ENCODE measurements around the gene CUX1.
A peak's percentile ranks its signal among the peaks of the same experiment; 100 is the strongest.
"Not testable (repeated sequence)": the region's sequence is repeated elsewhere in the genome, so short reads cannot be mapped to it uniquely, and the experiment has no call there.

CUX1 gene

GRCh38 chr7:102180727-102181126 is 363.3 kb downstream of the CUX1 start:
- DNase-seq, result no peak

DNA sequence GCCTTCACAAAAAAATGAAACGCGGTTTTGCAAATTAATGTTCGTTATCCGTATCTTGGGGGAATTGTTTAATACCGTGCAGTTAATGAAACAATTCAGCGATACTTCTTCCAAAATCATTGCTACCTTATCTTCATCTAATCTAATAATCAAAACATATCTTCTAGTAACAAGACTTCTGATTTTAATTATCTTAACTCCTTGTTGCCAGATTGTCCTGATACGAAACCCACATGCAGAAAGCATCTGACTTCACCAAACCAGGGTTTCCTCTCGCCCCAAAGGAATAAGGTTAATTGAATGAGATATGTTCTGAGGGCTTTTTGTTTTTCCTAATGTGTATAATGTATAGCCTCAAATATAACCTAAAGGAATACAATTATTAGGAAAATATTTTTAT is 364.1 kb downstream of the CUX1 start:
- DNase-seq, result no peak

DNA sequence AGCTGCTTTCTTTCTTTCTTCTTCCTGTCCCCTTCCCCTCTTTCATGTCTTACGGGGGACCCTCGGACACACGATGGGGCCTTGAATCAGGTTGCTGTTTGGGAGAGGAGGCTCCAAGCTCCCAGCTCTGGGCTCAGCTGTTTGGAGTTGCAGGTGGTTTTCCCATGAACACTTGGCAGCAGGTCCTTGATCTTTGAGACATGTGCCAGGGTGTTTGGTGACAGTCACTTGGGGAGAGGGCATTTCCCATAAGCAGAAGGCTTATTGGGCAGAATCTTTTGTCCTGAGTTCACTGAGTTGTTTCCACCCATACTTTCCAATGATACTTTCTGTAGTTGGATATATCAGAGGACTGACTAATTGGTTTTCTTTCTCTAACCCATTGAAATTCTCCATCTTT is 364.6 kb downstream of the CUX1 start:
- no peak for DNase-seq

- DNase-seq, result not testable (repeated sequence)
Measured at GRCh38 chr7:102183848-102184247, 366.4 kb downstream of the CUX1 start.

DNA sequence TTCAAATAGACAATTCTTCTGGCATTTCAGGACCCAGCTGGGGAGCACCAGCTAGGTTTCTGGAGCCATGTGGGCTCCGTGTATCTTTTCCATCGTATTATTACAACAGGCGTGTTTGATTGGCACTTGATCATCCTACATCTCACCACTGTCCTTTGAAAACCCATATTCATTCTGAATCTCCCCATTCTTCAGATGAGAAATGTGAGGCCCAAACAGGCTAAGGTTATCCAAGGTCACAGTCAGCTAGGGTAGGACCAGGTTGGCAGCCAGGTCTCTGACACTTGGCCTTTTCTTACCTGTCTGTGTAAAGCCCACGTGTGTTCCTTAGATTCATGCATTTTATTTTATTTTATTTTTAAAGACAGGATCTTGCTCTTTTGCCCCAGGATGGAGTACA is 366.9 kb downstream of the CUX1 start:
- no peak for DNase-seq

DNA sequence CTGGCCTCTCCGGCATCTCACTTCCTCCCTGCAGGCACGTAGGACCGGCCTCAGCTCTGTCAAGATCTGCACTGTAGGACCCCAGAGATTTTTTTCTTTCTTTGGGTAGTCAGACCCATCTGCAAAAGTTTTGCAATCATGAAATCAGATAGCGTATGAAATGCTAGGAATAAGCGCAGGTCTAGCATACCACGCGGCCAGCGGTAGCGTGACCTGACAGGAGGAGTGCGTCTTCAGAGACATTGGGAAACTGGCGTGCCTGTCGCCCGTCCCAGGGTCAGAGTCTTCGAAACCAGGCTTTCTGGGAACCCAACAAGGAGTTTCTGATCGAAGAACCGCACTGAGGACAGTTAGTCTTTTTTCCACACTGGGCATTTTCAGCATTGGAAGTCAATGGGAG is 368.4 kb downstream of the CUX1 start:
- DNase-seq, result no peak

DNA sequence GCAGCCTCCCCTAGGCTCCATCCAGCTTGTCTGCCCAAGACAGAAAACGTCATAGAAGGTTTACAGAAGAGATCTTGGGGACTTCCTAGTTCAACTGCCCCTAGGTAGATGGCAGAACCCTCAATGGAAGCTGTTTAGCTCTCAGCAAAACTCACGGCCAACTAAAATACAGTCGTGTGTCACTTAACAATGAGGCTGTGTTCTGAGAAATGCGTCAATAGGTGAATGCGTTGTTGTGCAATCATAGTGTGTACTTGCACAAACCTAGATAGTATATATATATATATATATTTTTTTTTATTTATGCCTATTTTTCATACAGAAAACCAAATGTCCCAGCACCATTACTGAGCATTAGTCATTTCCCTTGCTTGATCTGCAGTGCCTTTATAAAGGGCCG is 368.9 kb downstream of the CUX1 start:
- DNase-seq, result no peak

DNA sequence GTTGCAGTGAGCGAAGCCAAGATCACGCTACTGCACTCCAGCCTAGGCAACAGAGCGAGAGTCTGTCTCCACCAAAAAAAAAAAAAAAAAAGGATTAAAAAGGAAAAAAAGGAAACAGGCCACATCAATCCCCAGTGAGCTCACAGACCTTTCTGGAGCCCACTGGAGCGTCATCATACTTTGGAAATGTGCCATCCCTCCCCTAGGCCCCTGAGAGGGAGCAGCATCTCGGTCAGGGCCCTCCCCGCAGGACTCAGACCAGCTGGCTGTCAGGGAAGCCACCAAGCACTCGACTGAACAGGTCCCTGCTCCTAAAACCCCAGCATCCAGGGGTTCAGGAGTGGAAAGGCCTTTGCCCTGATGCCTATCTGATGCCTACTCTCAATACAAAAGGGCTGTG is 371.3 kb downstream of the CUX1 start:
- DNase-seq, result no peak

DNA sequence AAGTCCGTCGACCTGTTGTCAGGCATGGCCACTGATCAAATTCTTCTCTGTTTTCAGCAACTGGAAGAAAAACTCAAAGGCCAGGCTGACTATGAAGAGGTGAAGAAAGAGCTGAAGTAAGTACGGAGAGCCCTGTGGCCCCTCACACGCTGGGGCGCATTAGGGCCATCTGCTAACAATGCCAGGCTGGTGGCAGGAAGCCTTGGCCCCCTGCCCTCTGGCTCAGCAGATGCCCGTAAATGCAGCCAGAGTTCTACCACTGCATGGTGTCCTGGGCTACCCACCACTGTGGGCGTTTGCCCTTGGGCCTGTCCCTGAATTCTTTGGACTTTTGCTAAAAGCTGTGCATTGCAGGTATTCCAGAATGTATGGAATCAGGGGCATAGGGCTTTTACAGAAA is 372.3 kb downstream of the CUX1 start:
- DNase-seq, result peak in 4 of 51 donors; percentile 4 to 14 (median 8)

GRCh38 chr7:102190776-102191350 is 373.4 kb downstream of the CUX1 start:
- DNase-seq, result no peak

- DNase-seq, result no peak
Measured at GRCh38 chr7:102191556-102192379, 374.3 kb downstream of the CUX1 start.

GRCh38 chr7:102192790-102193189 is 375.4 kb downstream of the CUX1 start:
- DNase-seq, result no peak

DNA sequence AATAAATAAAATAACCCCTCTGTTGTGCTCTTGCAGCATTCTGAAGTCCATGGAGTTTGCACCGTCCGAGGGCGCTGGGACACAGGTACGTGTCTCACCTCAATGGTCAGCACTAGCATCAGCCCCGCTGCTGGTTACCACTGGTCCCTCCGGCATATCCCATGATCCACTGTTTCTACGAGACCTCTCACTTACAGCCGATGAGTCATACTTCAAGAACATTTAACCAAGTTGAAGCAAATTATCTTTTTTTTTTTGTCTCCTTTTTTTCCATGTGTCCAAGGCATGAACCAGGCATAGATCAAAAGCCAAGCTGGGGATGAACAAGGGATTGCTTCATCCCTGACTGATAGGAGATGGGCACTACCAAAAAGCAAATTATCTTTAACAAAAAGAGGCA is 376.4 kb downstream of the CUX1 start:
- DNase-seq, result no peak

GRCh38 chr7:102195361-102195760 is 377.9 kb downstream of the CUX1 start:
- DNase-seq, result no peak

DNA sequence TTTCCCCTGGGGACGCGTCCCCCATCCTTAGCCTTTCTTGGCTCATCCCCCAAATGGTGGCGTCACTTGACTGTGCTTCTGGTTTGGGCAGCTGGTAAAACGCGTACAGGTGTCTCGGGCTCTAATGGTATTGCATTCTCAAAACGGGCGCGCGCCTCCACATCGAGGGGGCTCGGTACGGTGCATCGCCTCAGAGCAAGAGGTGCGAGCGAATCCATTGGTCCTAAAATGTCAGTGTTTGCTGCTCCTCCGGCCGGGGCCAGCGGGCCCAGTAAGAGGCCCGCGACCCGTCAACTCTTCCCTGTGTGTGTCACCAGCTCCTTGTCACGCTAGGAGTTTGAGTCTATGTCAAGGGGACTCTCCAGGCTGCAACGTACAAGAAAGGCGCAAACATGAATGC is 378.6 kb downstream of the CUX1 start:
- DNase-seq, result no peak

DNA sequence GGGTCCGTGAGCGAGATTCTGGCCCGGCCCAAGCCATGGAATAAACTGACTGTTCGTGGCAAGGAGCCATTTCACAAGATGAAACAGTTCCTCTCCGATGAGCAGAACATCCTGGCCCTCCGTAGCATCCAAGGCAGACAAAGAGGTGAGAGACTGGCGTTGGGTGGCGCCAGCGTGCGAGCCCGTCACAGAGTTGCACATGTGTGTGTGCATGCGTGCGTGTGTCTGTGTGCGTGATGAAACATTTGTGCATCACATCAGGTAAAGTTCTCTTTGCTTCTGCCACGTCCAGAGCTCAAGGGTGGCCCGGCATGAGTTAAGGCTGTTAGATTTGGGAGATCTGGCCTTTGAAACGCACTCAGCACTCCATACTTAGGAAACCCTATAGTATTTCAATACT is 379.7 kb downstream of the CUX1 start:
- DNase-seq, result no peak

GRCh38 chr7:102197599-102197998 is 380.2 kb downstream of the CUX1 start:
- no peak for DNase-seq

DNA sequence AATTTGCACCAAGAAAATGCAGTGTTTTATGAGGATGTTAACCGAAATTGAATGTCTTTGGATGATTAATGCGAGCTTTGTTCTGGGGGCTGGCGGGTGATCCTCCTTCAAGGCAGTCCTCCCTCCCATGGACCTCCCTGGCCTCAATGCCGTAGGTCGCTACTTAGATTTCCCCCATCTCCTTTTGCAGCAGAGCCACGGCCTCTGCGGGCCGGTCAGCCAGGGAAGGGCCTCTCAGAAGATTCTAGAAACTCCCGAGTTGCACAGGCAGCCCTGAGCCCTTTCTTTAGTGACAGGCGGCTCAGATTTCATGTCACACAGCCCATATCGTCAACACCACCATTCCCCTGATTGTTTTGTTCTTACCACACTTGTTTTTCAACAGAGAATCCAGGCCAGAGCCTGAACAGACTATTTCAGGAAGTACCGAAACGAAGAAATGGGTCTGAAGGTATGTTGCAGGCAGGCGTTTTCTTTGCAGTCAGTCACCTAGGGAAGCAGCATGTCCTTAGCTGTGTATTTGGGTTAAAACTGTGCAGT is 381.1 kb downstream of the CUX1 start:
- DNase-seq, result no peak

GRCh38 chr7:102201576-102201975 is 384.1 kb downstream of the CUX1 start:
- DNase-seq, result no peak

DNA sequence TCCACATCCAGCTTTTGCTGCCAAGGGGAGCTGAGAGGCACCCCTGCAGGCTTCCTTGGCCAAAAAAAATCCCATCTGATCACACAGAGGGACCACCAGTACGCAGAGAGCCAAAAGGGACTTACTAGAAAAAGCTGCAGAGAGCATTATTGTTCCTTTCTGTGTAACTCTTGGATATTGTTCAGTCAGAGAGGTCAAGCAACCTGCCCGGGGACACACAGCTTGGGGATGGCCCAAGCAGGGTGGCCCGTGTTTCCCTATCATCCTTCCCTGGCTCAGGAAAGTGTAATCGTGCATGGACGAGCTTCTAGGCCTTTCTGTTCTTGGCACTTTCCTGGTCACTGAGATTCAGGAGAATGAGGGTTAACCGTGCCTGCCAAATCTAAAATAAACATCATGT is 385.1 kb downstream of the CUX1 start:
- DNase-seq, result no peak

DNA sequence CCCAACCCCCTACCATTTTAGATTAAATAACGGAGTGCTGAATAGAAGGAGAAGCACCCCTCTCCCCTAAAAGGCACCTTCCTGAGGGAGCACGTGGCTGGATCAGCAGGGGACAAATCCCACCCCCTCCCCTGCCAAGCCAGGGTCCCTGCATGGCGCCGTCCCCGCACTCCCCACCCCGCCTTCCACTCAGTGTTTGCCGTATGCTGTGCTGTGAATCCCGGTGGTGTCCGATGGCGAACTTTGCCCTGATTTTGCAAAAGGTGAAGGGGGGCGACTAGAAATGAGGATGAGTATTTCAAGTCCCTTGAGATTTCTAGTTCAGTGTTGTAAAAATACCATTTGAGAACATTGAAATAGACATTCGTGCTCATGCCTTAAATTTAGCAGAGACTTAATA is 385.8 kb downstream of the CUX1 start:
- DNase-seq, result no peak

DNA sequence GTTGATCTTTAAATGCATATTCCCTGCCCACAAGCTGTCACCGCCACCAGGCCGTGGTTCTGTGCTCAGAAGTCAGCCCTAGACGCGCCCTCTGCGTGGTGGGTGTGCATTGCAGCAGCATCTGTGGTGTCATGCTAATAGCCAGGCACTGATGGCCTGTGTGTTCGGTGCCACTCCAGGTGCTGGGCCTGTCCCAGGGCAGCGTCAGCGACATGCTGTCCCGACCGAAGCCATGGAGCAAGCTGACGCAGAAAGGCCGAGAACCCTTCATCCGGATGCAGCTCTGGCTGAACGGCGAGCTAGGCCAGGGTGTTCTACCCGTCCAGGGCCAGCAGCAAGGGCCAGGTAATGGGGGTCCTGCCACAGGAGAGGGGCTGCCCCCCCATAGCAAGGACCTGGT is 386.8 kb downstream of the CUX1 start:
- no peak for DNase-seq

DNA sequence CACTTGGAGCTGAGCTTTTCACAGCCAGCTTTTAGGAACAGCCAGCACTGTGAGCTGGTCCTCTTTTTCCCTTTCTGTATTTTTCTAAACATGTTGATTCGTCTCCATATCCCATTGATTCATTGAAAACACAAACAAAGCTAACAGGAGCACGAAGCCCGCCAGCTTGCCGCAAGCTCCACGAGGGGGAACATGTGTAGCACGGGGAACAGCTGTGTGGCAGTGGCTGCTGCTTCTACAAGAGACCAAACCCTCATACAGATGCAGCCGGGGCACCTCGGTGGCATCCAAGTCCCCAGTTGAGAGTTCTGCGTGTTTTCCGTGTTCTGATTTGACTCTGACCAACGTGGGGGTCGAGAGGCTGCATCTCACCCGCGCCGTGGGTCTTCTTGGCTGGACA is 388.5 kb downstream of the CUX1 start:
- DNase-seq, result peak in 14 of 51 donors; percentile 3 to 33 (median 18)

Measured in hypothalamus (tissue), 51 donors.